Loucy (cell line): ENCODE data around the gene NRG2.

Source experiments
- H2AFZ ChIP-seq: fragments of 200-600 bp; sonication (generic); 2 replicates; pipeline ENCODE4 v1.6.0; 2016; ENCODE audit warnings: antibody characterized with exemption, mild to moderate bottlenecking, low read length, moderate library complexity
- H3F3A ChIP-seq: fragments of 200-600 bp; 2 replicates; pipeline ENCODE4 v1.6.0; 2016; ENCODE audit warnings: antibody characterized with exemption, low read depth, mild to moderate bottlenecking
- H3K27me3 ChIP-seq: fragments of 200-600 bp; sonication (generic); 2 replicates; pipeline ENCODE4 v1.6.1; 2014; ENCODE audit warnings: low read length, mild to moderate bottlenecking; ENCODE audit not compliant: insufficient read depth, poor library complexity, severe bottlenecking
- H3K36me3 ChIP-seq: fragments of 200-600 bp; sonication (generic); 2 replicates; pipeline ENCODE4 v1.6.1; 2016; ENCODE audit warnings: low read length; ENCODE audit not compliant: insufficient read depth
- H3K4me1 ChIP-seq: fragments of 200-600 bp; sonication (generic); 2 replicates; pipeline ENCODE4 v1.5.1; 2014; ENCODE audit warnings: low read length, mild to moderate bottlenecking; ENCODE audit not compliant: insufficient read depth, poor library complexity, severe bottlenecking
- H3K4me2 ChIP-seq: fragments of 200-600 bp; sonication (generic); 2 replicates; pipeline ENCODE4 v1.6.0; 2014; ENCODE audit warnings: antibody characterized with exemption, low read length, low read depth, mild to moderate bottlenecking; ENCODE audit not compliant: poor library complexity, severe bottlenecking
- H3K4me3 ChIP-seq: fragments of 200-600 bp; sonication (generic); 2 replicates; pipeline ENCODE4 v1.5.1; 2014; ENCODE audit warnings: low read length, mild to moderate bottlenecking, mixed read lengths; ENCODE audit not compliant: poor library complexity, severe bottlenecking
- H3K79me2 ChIP-seq: fragments of 200-600 bp; sonication (generic); 2 replicates; pipeline ENCODE4 v1.6.1; 2014; ENCODE audit warnings: low read length; ENCODE audit not compliant: insufficient read depth
- H3K9ac ChIP-seq: fragments of 200-600 bp; sonication (generic); 2 replicates; pipeline ENCODE4 v1.6.0; 2014; ENCODE audit warnings: mild to moderate bottlenecking, low read depth, low read length, moderate library complexity; ENCODE audit not compliant: poor library complexity, severe bottlenecking
- H3K9me2 ChIP-seq: fragments of 200-600 bp; sonication (generic); replicated peaks from 2 replicates; pipeline ENCODE4 v1.6.1; 2016; ENCODE audit warnings: low read depth, low read length, mixed read lengths
- H3K9me3 ChIP-seq: fragments of 200-600 bp; sonication (generic); 2 replicates; pipeline ENCODE4 v1.6.1; 2014; ENCODE audit warnings: mild to moderate bottlenecking, antibody characterized with exemption, low read length, low read depth; ENCODE audit not compliant: insufficient read depth
- H4K20me1 ChIP-seq: fragments of 200-600 bp; sonication (generic); 2 replicates; pipeline ENCODE4 v1.6.0; 2014; ENCODE audit warnings: antibody characterized with exemption, low read length, mild to moderate bottlenecking; ENCODE audit not compliant: insufficient read depth, poor library complexity, severe bottlenecking
- CTCF ChIP-seq: fragments of 200-600 bp; sonication (generic); conservative IDR thresholded peaks from 2 replicates; pipeline ENCODE4 v1.5.1; 2014; ENCODE audit warnings: mild to moderate bottlenecking, antibody characterized with exemption, low read length
- EZH2phosphoT487 ChIP-seq: fragments of 200-600 bp; IDR thresholded peaks from 2 replicates; pipeline ENCODE4 v1.6.1; 2018; ENCODE audit warnings: antibody characterized with exemption, mild to moderate bottlenecking, moderate library complexity, borderline replicate concordance

The NRG2 gene

GRCh38 chr5:139881143-139881733, 161.9 kb downstream of the NRG2 start:
- no peak for TF ChIP-seq EZH2phosphoT487
- TF ChIP-seq CTCF = no peak
- H3F3A ChIP-seq = no peaks in the 10 kb centered on the region
- no peaks in the 10 kb centered on the region for H3K9me2 ChIP-seq
- no peaks in the 10 kb centered on the region for H3K79me2 ChIP-seq
- no peak overlapping the region for H3K4me2 ChIP-seq
- H3K27me3 ChIP-seq = no peaks in the 10 kb centered on the region
- H2AFZ ChIP-seq = no peak overlapping the region
- no peaks in the 10 kb centered on the region for H3K4me1 ChIP-seq
- H3K36me3 ChIP-seq = no peaks in the 10 kb centered on the region
- H3K9me3 ChIP-seq = no peaks in the 10 kb centered on the region
- no peaks in the 10 kb centered on the region for H4K20me1 ChIP-seq
- H3K4me3 ChIP-seq = no peak overlapping the region
- H3K9ac ChIP-seq = no peak overlapping the region

- Histone ChIP-seq H3K27me3 (no peaks in the 10 kb centered on the region), H3F3A (no peaks in the 10 kb centered on the region), H3K9me2 (no peaks in the 10 kb centered on the region), H2AFZ (no peak overlapping the region), H3K9me3 (no peaks in the 10 kb centered on the region), H4K20me1 (no peaks in the 10 kb centered on the region), H3K4me2 (no peak overlapping the region), H3K79me2 (no peaks in the 10 kb centered on the region), H3K4me1 (no peaks in the 10 kb centered on the region), H3K9ac (no peak overlapping the region), H3K4me3 (no peak overlapping the region), H3K36me3 (no peaks in the 10 kb centered on the region)
- no peak for TF ChIP-seq EZH2phosphoT487
- TF ChIP-seq CTCF = no peak
Measured at GRCh38 chr5:139880416-139881142, 162.5 kb downstream of the NRG2 start.

GRCh38 chr5:139878093-139878492, 165.0 kb downstream of the NRG2 start:
- Histone ChIP-seq H3K4me2 (no peak overlapping the region), H3K36me3 (no peaks in the 10 kb centered on the region), H3F3A (no peaks in the 10 kb centered on the region), H3K79me2 (no peaks in the 10 kb centered on the region), H3K4me1 (no peaks in the 10 kb centered on the region), H4K20me1 (no peaks in the 10 kb centered on the region), H3K4me3 (no peak overlapping the region), H3K9me3 (no peaks in the 10 kb centered on the region), H3K27me3 (no peaks in the 10 kb centered on the region), H3K9ac (no peak overlapping the region), H2AFZ (no peak overlapping the region), H3K9me2 (no peaks in the 10 kb centered on the region)
- TF ChIP-seq EZH2phosphoT487 (no peak), CTCF (no peak)
